Lung microvascular endothelial cell (primary cell): Measurements from ENCODE around the gene MS4A18. TPM values are rescaled to one million over a fixed set of nuclear protein-coding genes. Genes with fewer than 3 reads are reported as not detected.
A peak's percentile ranks its signal among the peaks of the same experiment; 100 is the strongest.

Experiments used
- DNase-seq, 2 donors: peaks; one replicate each; pipeline versions ENCODE4 v3.0.0 to v3.0.0-alpha.2; 2010; ENCODE audit warnings: low read depth in 2 of 2
- total RNA-seq: library from RNA; depleted of rRNA; stranded (reverse); fragments of >200 nt; gene quantifications from 2 replicates; pipeline ENCODE4 v1.2.1, GENCODE V29; 2014

MS4A18 gene
- total RNA-seq, 1 donor from 2014 or later, result not detected

DNA sequence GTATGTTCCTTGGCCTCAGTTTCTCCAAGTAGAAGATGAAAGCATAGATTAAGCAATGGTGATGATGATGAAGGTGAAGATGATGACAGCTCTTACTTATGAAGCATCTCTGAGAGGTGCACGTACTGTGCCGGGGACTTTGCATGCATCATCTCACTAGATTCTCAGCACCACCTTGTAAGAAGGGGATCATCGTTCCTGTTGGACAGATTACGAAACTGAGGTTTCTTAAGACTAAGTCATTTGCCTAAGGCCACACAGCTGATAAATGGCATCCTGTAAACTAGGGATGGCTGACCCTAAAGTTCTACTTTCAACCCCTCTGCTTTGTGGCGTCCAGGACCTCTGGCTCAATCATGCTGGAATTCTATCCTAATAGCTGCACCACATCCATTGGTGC, 40.8 kb downstream of the MS4A18 start:
- no peak for DNase-seq

GRCh38 chr11:60766547-60766946, 42.0 kb downstream of the MS4A18 start:
- DNase-seq, result no peak

GRCh38 chr11:60767388-60767811, 42.9 kb downstream of the MS4A18 start:
- peak; percentile 23 to 32 for DNase-seq

- DNase-seq, result no peak
Measured at GRCh38 chr11:60768202-60768601, 43.7 kb downstream of the MS4A18 start.

DNA sequence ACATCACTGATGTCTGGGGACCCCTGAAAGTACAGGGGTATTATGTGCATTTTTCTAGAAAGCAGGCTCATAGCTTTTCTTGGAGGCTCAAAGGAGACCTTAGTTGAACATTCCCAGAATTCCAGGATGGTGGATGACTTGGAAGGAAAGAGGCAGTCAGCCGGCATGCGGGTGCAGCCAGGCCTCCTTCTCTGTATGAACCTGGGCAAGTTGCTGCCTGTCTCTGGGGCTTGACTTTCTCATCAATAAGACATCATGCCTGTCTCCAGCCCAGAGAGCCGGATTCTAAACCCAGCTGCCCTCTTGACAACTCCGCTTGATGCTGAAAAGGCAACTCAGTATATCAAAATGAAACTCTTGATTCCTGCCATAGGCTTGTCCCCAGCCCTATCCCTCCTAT, 44.8 kb downstream of the MS4A18 start:
- no peak for DNase-seq

DNA sequence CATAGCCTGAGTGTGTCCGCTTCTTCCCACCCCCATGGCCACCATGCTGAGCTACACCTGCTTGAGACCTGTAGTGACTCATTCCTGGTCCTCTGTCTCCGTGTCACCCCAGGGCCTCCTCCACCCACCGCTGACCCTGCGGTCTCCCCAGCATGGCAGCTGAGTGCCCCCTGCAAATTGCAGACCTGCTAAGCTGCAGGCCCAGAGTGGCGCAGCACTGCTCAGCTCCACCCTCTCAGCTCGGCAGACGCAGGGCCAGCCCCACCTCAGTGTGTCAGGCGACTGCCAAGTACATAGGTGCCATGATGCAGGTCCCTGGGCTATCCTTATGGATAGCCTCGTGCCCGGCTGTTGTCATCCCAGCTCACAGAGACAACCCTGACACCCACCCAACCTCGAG, 45.3 kb downstream of the MS4A18 start:
- DNase-seq, result no peak

GRCh38 chr11:60771146-60771545, 46.6 kb downstream of the MS4A18 start:
- DNase-seq, result no peak

DNA sequence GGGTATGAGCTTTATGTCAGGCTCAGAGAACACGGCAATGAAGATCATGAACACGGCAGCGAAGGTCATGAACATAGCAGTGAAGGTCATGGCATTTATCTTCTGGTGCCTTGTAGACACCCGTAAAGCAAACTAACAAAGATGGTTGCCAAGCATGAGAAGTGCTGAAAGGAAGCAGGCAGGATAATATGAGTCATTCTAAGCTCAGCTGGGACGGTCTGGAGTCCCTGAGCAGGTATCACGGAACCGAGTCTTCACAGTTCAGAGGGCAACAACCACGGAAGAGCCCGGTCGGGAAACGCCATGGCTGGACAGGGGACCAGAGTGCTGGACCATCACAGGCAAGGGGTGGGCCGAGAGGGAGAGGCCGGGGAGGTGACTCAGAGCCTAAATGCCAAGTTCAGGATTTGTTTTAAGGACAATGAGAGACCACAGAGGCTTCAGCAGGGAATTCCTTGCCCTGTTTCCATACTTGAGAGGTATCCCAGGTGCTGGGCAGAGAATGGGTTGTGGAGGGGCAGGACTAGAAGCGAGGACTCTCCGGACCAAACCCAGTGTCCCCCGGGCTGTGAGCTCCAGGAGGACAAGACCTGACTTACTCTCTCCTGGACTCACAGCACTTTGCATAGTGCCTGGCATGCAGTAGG, 47.5 kb downstream of the MS4A18 start:
- peak in 1 of 2 donors; percentile 67 for DNase-seq

DNA sequence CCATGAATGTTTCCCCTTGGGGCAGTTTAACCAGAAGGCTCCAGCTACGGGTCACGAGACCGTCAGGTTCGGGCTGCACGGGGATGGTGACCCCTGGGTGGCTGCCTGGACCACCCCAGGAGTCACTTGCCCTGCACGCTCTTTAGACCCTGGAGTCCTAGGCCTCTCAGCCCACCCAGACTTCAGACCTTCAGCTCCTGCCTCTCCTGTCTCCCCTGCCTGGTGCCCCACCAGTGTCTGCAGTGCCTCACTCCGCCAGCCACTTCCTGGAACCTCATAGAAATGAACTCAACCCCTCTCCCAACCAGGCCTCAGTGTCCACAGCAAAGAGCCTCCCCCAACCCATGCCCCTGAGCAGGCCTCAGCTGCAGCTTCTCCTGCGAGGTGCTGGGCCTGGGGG, 48.1 kb downstream of the MS4A18 start:
- DNase-seq, result no peak

DNA sequence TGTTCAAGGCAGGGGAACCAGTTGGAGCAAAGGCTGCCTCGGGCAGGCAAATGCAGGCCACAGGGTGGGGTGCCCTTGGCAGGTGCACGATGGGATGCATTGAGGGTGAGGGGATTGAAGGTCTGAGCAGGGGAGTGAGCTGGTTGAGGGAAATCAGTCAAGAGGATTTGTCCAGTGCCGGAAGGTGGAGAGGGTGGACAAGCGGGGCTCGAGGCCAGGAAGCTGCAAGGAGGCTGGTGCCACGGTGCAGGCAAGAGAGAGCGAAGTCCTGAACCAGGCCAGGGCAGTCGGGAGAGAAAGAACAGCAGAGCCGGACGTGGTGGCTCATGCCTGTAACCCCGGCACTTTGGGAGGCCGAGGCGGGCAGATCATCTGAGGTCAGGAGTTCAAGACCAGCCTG, 50.2 kb downstream of the MS4A18 start:
- no peak for DNase-seq

- DNase-seq, result peak; percentile 94 to 95
Measured at GRCh38 chr11:60775420-60775961, 51.0 kb downstream of the MS4A18 start.

DNA sequence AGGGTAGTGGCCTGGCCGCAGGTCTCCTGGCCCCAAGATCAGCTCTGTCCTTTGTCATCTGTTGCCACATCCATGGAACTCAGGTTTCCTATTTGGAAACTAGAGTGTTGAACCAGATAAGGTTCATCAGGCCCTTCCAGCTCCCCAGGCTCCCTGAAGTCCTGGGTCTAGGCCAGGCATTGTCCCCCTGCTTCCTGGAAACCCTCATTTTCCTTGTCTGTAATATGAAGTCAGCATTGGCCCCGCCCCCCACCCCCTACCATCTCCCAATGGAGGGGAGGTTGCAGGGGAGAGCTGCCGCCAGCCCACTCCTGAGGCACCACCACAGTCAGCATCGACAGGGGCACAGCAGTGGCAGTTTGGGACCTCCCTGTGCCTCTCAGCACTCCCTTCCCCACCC, 51.6 kb downstream of the MS4A18 start:
- peak; percentile 47 to 59 for DNase-seq

GRCh38 chr11:60777106-60777505, 52.6 kb downstream of the MS4A18 start:
- no peak for DNase-seq

GRCh38 chr11:60777572-60777971, 53.1 kb downstream of the MS4A18 start:
- peak; percentile 98 for DNase-seq

- no peak for DNase-seq
Measured at GRCh38 chr11:60780065-60780464, 55.5 kb downstream of the MS4A18 start.

DNA sequence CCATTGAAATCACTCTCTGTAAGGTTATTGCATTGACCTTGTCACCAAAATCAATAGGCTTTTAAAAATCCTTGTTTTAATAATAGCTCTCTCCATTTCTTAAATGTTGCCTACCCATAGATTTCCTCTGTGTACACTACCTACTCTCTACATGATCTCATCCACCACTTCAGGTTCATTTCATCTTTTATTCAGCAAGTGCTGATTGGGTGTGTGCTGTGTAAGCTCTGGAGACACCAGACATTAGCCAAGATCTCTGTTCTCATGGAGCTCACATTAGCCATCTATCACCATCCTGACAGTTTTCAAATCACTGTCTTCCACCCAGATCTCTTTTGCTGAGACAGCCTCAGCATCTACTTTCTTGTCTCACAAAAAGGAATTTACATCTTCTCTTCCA, 56.3 kb downstream of the MS4A18 start:
- DNase-seq, result no peak

GRCh38 chr11:60781286-60781980, 56.9 kb downstream of the MS4A18 start:
- DNase-seq, result no peak

GRCh38 chr11:60781981-60782316, 57.4 kb downstream of the MS4A18 start:
- DNase-seq, result no peak

- no peak for DNase-seq
Measured at GRCh38 chr11:60782393-60783140, 58.0 kb downstream of the MS4A18 start.

DNA sequence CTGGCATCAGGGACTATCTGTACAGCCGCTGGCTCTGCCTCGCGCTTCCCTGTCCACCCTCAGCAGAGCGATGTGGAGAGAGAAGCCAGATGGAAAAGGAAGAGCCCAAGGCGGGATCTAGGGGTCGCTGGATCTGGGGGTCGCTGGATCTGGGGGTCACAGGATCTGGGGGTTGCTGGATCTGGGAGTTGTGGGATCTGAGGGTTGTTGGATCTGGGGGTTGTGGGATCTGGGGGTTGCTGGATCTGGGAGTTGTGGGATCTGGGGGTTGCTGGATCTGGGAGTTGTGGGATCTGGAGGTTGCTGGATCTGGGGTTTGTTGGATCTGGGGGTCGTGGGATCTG, 58.6 kb downstream of the MS4A18 start:
- no peak for DNase-seq

- DNase-seq, result no peak
Measured at GRCh38 chr11:60783911-60784310, 59.4 kb downstream of the MS4A18 start.

- DNase-seq, result no peak
Measured at GRCh38 chr11:60785136-60785535, 60.6 kb downstream of the MS4A18 start, which contains the start of gene MS4A10. TSS of gene MS4A10 (plus strand) at chr11:60785333. CDS start at chr11:60790336, 5,003 bp downstream.
